ENCODE measurements around the gene GVQW3.

GRCh38 chr11:76424891-76425290 lies 43.8 kb downstream of the GVQW3 start:
- TF ChIP-seq REST (IDR thresholded peaks at IDR 0.05; ENCODE audit: insufficient read depth in 1 of 2, low read depth in 2 of 2, low read length in 2 of 2) (no peak), TAF1 (IDR thresholded peaks at IDR 0.05; ENCODE audit: borderline replicate concordance, insufficient read depth, low read length) (no peak), POLR2AphosphoS5 (IDR thresholded peaks at IDR 0.05; ENCODE audit: low read depth, low read length) (no peak), SIN3A (IDR thresholded peaks at IDR 0.05; ENCODE audit: borderline replicate concordance, insufficient read depth, low read length) (no peak)

Data from PFSK-1 (cell line).